GM12891 (cell line): Measurements from ENCODE around the gene TSPAN9.

Experiments used
- DNase-seq: peaks from one replicate; pipeline ENCODE4 v3.0.0; 2011; ENCODE audit warnings: low spot score; ENCODE audit not compliant: insufficient read length
- FAIRE-seq: peaks from 2 replicates; lab custom pipeline; 2011; peaks lifted over from hg19 to GRCh38; lab: Jason Lieb, UNC
- PAX5 ChIP-seq: IDR thresholded peaks from 2 replicates; pipeline ENCODE4 v1.6.1; 2011; ENCODE audit warnings: low read length, moderate library complexity, mild to moderate bottlenecking; ENCODE audit not compliant: insufficient read depth, severe bottlenecking
- POLR2A ChIP-seq: IDR thresholded peaks from 2 replicates; pipeline ENCODE4 v1.6.1; 2011; ENCODE audit warnings: low read depth, low read length, control low read depth
- POLR2AphosphoS5 ChIP-seq: IDR thresholded peaks from 2 replicates; pipeline ENCODE4 v1.6.1; 2011; ENCODE audit warnings: low read depth, low read length, control low read depth
- POU2F2 ChIP-seq: IDR thresholded peaks from 2 replicates; pipeline ENCODE4 v1.6.1; 2011; ENCODE audit warnings: low read depth, mild to moderate bottlenecking, control low read depth, low read length, moderate library complexity
- SPI1 ChIP-seq: IDR thresholded peaks from 2 replicates; pipeline ENCODE4 v1.6.1; 2011; ENCODE audit warnings: low read depth, low read length, control low read depth
- TAF1 ChIP-seq: IDR thresholded peaks from 2 replicates; pipeline ENCODE4 v1.6.1; 2011; ENCODE audit warnings: low read depth, low read length, control low read depth

Gene TSPAN9

GRCh38 chr12:3282384-3282670 lies 205.1 kb downstream of the TSPAN9 start:
- DNase-seq (no peak), FAIRE-seq (no peak)
- TF ChIP-seq SPI1 (no peak), POU2F2 (no peak), PAX5 (no peak), TAF1 (no peak), POLR2A (no peak), POLR2AphosphoS5 (no peak)

- FAIRE-seq, result no peak
Observed at GRCh38 chr12:3283137-3283680, 206.0 kb downstream of the TSPAN9 start.

GRCh38 chr12:3284405-3284804 lies 207.2 kb downstream of the TSPAN9 start:
- no peak for FAIRE-seq
- TF ChIP-seq PAX5, result no peak
- TF ChIP-seq SPI1, result no peak
- no peak for TF ChIP-seq POLR2AphosphoS5
- DNase-seq, result no peak

More at GRCh38 chr12:3283137-3283680, 206.0 kb downstream of the TSPAN9 start:
- DNase-seq, result no peak
- TF ChIP-seq POLR2A (no peak), PAX5 (no peak), TAF1 (no peak), POU2F2 (no peak), SPI1 (no peak), POLR2AphosphoS5 (no peak)

GRCh38 chr12:3285570-3285969 lies 208.4 kb downstream of the TSPAN9 start:
- DNase-seq (no peak), FAIRE-seq (no peak)
- TF ChIP-seq POLR2AphosphoS5, result no peak
- TF ChIP-seq TAF1, result no peak
- no peak for TF ChIP-seq POU2F2
- TF ChIP-seq POLR2A, result no peak
- TF ChIP-seq PAX5, result no peak
- no peak for TF ChIP-seq SPI1

GRCh38 chr12:3288690-3289089 lies 211.5 kb downstream of the TSPAN9 start:
- TF ChIP-seq POU2F2 (no peak), POLR2A (no peak), POLR2AphosphoS5 (no peak), PAX5 (no peak), TAF1 (no peak), SPI1 (no peak)
- FAIRE-seq (no peak), DNase-seq (no peak)

- DNase-seq (no peak), FAIRE-seq (no peak)
- TF ChIP-seq POU2F2, result no peak
- no peak for TF ChIP-seq POLR2A
- no peak for TF ChIP-seq SPI1
- TF ChIP-seq POLR2AphosphoS5, result no peak
- no peak for TF ChIP-seq PAX5
- no peak for TF ChIP-seq TAF1
Observed at GRCh38 chr12:3289702-3290101, 212.5 kb downstream of the TSPAN9 start.

- TF ChIP-seq SPI1 (no peak), POLR2A (no peak), TAF1 (no peak), PAX5 (no peak), POU2F2 (no peak), POLR2AphosphoS5 (no peak)
- no peak for DNase-seq
- FAIRE-seq, result no peak
Observed at GRCh38 chr12:3291939-3292338, 214.8 kb downstream of the TSPAN9 start.

GRCh38 chr12:3292677-3293412 lies 215.7 kb downstream of the TSPAN9 start:
- DNase-seq (no peak), FAIRE-seq (no peak)
- TF ChIP-seq POLR2A (no peak), POLR2AphosphoS5 (no peak), TAF1 (no peak), POU2F2 (no peak)

- TF ChIP-seq PAX5 (no peak), TAF1 (no peak), POLR2A (no peak), SPI1 (no peak), POU2F2 (no peak), POLR2AphosphoS5 (no peak)
- DNase-seq (no peak), FAIRE-seq (no peak)
Observed at GRCh38 chr12:3293446-3294161, 216.4 kb downstream of the TSPAN9 start.
